H1 (cell line): ENCODE data around the gene TRAPPC12. TPM values are rescaled to one million over a fixed set of nuclear protein-coding genes. Genes with fewer than 3 reads are reported as not detected.

Experiments
- E2F6 ChIP-seq: IDR thresholded peaks from 2 replicates; pipeline ENCODE4 v1.6.1; 2012; ENCODE audit warnings: inconsistent platforms
- HDAC2 ChIP-seq, 2 experiments: fragments of 300-600 bp in 1 of 2; sonication (generic) in 1 of 2; IDR thresholded peaks; 2 replicates each; pipeline ENCODE4 v1.6.1; 2011 to 2012; ENCODE audit warnings: low read depth in 2 of 2, low read length in 2 of 2, mild to moderate bottlenecking in 2 of 2, moderate library complexity in 2 of 2, borderline replicate concordance in 1 of 2, inconsistent platforms in 1 of 2
- HDAC6 ChIP-seq: IDR thresholded peaks from one replicate; pipeline ENCODE4 v1.7.1; 2012; ENCODE audit warnings: low read depth, mild to moderate bottlenecking, inconsistent platforms, low read length, moderate library complexity
- polyA plus RNA-seq, 7 experiments: library from polyadenylated mRNA; depleted of rRNA in 3 of 7; stranded (reverse) in 5 of 7; unstranded in 2 of 7; fragments of >200 nt in 5 of 7; fragments of 200-250 nt in 2 of 7; gene quantifications; 1 replicate in 5 of 7; 2 replicates in 1 of 7; 4 replicates in 1 of 7; pipeline versions ENCODE4 v1.2.1 to v1.2.3, GENCODE V29; 2011 to 2013; ENCODE audit warnings: missing spikeins in 2 of 7, mixed read lengths in 2 of 7
- total RNA-seq: library from RNA; stranded (reverse); fragmentation: NEBNext Ultra II Directional; extraction: Animal tissue kit (Norgen Biotek cat#: 25700); gene quantifications from 2 replicates; pipeline ENCODE4 v1.2.1, GENCODE V29; 2021

Gene TRAPPC12
- total and polyA plus RNA-seq, 2 of the 8 experiments (the other 6 are each of a cell fraction or from before 2014, with no cell fraction given), result 35.0 to 67.3 TPM

GRCh38 chr2:3464401-3465005 is 85.0 kb downstream of the TRAPPC12 start (continued):
- no peak for TF ChIP-seq E2F6
- TF ChIP-seq HDAC6, result no peak
- no peak for TF ChIP-seq HDAC2 (IDR thresholded peaks at IDR 0.05; ENCODE audit: borderline replicate concordance in 1 of 2, low read depth in 2 of 2, low read length in 2 of 2)
